B cell (primary cell): ENCODE measurements around the gene LRBA. TPM values are rescaled to one million over a fixed set of nuclear protein-coding genes. Genes with fewer than 3 reads are reported as not detected.

Source experiments
- ATAC-seq: fragments of 200-7000 bp; cut with Tn5 transposase; one replicate; pipeline ENCODE4 v1.10.0; 2021; ENCODE audit warnings: low read depth, mild to moderate bottlenecking, moderate number of reproducible peaks, moderate library complexity
- CTCF ChIA-PET: fragments of 350-600 bp; sonication (Branson Sonifier 250); formaldehyde crosslinking; loops from one replicate; lab custom pipeline; 2021; ENCODE audit warnings: antibody characterized with exemption, inconsistent platforms; lab: Charles Lee
- POLR2A ChIA-PET: fragments of 350-600 bp; sonication (Branson Sonifier 250); formaldehyde crosslinking; loops from one replicate; lab custom pipeline; 2021; ENCODE audit warnings: antibody characterized with exemption; lab: Charles Lee
- DNase-seq: peaks from one replicate; pipeline ENCODE4 v3.0.0; 2013
- H2AFZ ChIP-seq: 2 replicates; pipeline ENCODE4 v1.6.1; 2012; ENCODE audit warnings: mild to moderate bottlenecking, low read depth, low read length; ENCODE audit not compliant: insufficient read depth, poor library complexity, severe bottlenecking
- H3K27ac ChIP-seq, 2 donors: 1 replicate in 1 of 2; 2 replicates in 1 of 2; pipeline ENCODE4 v1.5.1; 2012 to 2013; ENCODE audit warnings: low read length in 2 of 2, mild to moderate bottlenecking in 2 of 2, moderate library complexity in 1 of 2
- H3K27me3 ChIP-seq, 4 experiments: fragments of 200-600 bp in 1 of 4; sonication (generic) in 1 of 4; replicated peaks in 1 of 4; 1 replicate in 2 of 4; 2 replicates in 2 of 4; pipeline versions ENCODE4 v1.6.1 to v1.7.0; 2013 to 2016; ENCODE audit warnings: low read length in 3 of 4, mild to moderate bottlenecking in 2 of 4, mixed read lengths in 1 of 4, moderate library complexity in 1 of 4; ENCODE audit not compliant: insufficient read depth in 4 of 4, control insufficient read depth in 3 of 4; ENCODE audit errors: control extremely low read depth in 1 of 4
- H3K36me3 ChIP-seq, 2 experiments: replicated peaks in 1 of 2; 1 replicate in 1 of 2; 2 replicates in 1 of 2; pipeline versions ENCODE4 v1.6.1 to v1.7.1; 2013; ENCODE audit warnings: low read length in 1 of 2; ENCODE audit not compliant: insufficient read depth in 2 of 2, control insufficient read depth in 1 of 2; ENCODE audit errors: control extremely low read depth in 1 of 2, extremely low read depth in 1 of 2
- H3K4me1 ChIP-seq, 2 donors: fragments of 200-600 bp in 1 of 2; sonication (generic) in 1 of 2; 1 replicate in 1 of 2; 2 replicates in 1 of 2; pipeline versions ENCODE4 v1.5.1 to v1.6.1; 2013 to 2017; ENCODE audit warnings: low read length in 2 of 2; ENCODE audit not compliant: control insufficient read depth in 2 of 2, insufficient read depth in 2 of 2
- H3K4me2 ChIP-seq: replicated peaks from 2 replicates; pipeline ENCODE3; 2012; ENCODE audit warnings: mild to moderate bottlenecking, low read depth, low read length; ENCODE audit not compliant: poor library complexity, severe bottlenecking
- H3K4me3 ChIP-seq, 5 experiments: fragments of 200-600 bp in 1 of 5; sonication (generic) in 1 of 5; 1 replicate in 3 of 5; 2 replicates in 2 of 5; pipeline versions ENCODE4 v1.5.1 to v1.7.0; 2011 to 2016; ENCODE audit warnings: low read length in 4 of 5, mild to moderate bottlenecking in 4 of 5, low read depth in 2 of 5, control low read depth in 1 of 5, moderate library complexity in 1 of 5; ENCODE audit not compliant: insufficient read depth in 1 of 5; ENCODE audit errors: control extremely low read depth in 1 of 5, extremely low read depth in 1 of 5
- H3K79me2 ChIP-seq: fragments of 200-600 bp; sonication (generic); one replicate; pipeline ENCODE4 v1.6.0; 2016; ENCODE audit warnings: low read length; ENCODE audit not compliant: control insufficient read depth, insufficient read depth
- H3K9ac ChIP-seq: fragments of 200-600 bp; sonication (generic); 2 replicates; pipeline ENCODE4 v1.6.1; 2017; ENCODE audit warnings: mild to moderate bottlenecking, low read length, moderate library complexity
- H3K9me3 ChIP-seq, 3 donors: one replicate each; pipeline versions ENCODE4 v1.6.1 to v1.7.1; 2013; ENCODE audit warnings: low read length in 2 of 3; ENCODE audit not compliant: control insufficient read depth in 2 of 3, insufficient read depth in 1 of 3; ENCODE audit errors: control extremely low read depth in 1 of 3
- H4K20me1 ChIP-seq: 2 replicates; pipeline ENCODE4 v1.6.0; 2012; ENCODE audit warnings: mild to moderate bottlenecking, low read length; ENCODE audit not compliant: insufficient read depth, control insufficient read depth, poor library complexity, severe bottlenecking
- H3K27ac Mint-ChIP-seq: one replicate; pipeline ENCODE4 v1.8.0; 2021; ENCODE audit warnings: mixed read lengths
- H3K27me3 Mint-ChIP-seq: one replicate; pipeline ENCODE4 v1.8.0; 2021; ENCODE audit warnings: mixed read lengths
- H3K4me1 Mint-ChIP-seq: one replicate; pipeline ENCODE4 v1.8.0; 2021; ENCODE audit warnings: mixed read lengths
- H3K4me3 Mint-ChIP-seq: one replicate; pipeline ENCODE4 v1.8.0; 2021; ENCODE audit warnings: mixed read lengths
- H3K9me3 Mint-ChIP-seq: one replicate; pipeline ENCODE4 v1.8.0; 2022; ENCODE audit warnings: mixed read lengths; ENCODE audit not compliant: insufficient read depth
- EZH2 ChIP-seq: IDR thresholded peaks from 2 replicates; pipeline ENCODE4 v1.6.1; 2012; ENCODE audit warnings: borderline replicate concordance, low read depth, mild to moderate bottlenecking, moderate library complexity, low read length; ENCODE audit not compliant: insufficient read depth, poor library complexity, severe bottlenecking
- WGBS: methylation state at CpG from one replicate; pipeline ENCODE4 v1.1.5; 2013; ENCODE audit warnings: missing lambda C conversion rate; ENCODE audit not compliant: insufficient coverage; 5-methylcytosine and 5-hydroxymethylcytosine counted together
- intact Hi-C: fragments of 100-400 bp; cut with micrococcal nuclease; formaldehyde crosslinking; loops from one replicate; pipeline ENCODE4 v1.10.0; 2022
- polyA plus RNA-seq: library from polyadenylated mRNA; depleted of rRNA; stranded (reverse); fragments of >200 nt; gene quantifications from 2 replicates; pipeline ENCODE4 v1.2.3, GENCODE V29; 2012
- total RNA-seq, 2 donors: library from RNA; stranded (reverse); fragments of 120-200 nt in 1 of 2; gene quantifications; 1 replicate in 1 of 2; 2 replicates in 1 of 2; pipeline versions ENCODE4 v1.2.3 to v1.2.4, GENCODE V29; 2013 to 2022
- TF ChIP-seq, protein P1 (sequence below): fragments of 200-600 bp; IDR thresholded peaks from one replicate; pipeline ENCODE4 v1.8.0; 2022; ENCODE audit warnings: antibody characterized with exemption, mild to moderate bottlenecking

Gene LRBA
- total and polyA plus RNA-seq, 2 donors (not counting 1 experiment from before 2014, with no cell fraction given), result 17.5 to 86.7 TPM

DNA sequence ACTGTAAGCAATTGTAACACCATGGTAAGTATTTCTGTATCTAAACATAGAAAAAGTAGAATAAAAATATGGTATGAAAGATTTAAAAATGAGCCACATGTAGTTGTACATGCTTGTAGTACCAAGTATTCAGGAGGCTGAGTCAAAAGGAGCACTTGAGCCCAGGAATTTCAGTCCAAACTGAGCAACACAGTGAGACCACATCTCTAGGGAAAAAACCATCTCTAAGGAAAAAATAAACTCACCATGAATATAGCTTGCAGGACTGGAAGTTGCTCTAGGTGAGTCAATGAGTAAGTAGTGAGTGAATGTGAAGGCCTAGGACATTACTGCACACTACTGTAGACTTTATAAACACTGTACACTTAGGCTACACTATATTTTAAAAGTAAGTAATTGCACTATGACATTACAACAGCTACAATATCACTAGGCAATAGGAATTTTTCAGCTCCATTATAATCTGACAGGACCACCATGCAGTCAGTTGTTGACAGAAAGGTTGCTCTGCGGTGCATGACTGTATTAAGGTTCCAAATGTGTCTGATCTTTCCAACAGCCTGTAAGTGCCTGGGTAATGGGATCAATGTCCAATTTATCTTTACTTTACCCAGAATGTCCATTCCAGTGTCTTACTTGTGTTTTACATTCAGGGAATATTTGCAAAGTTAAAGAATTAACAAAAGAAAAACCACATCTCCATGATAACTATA lies 28.9 kb upstream of the LRBA start:
- 100% methylated on average over 1 of the region's 1 CpG for WGBS
- no peak for ATAC-seq
- Mint-ChIP-seq H3K27ac (no peak overlapping the region), H3K4me3 (no peak overlapping the region), H3K27me3 (no peaks in the 10 kb centered on the region), H3K9me3 (no peaks in the 10 kb centered on the region), H3K4me1 (no peaks in the 10 kb centered on the region)
- ChIA-PET POLR2A (no interaction called here), CTCF (no interaction called here)
- TF ChIP-seq, protein P1, sequence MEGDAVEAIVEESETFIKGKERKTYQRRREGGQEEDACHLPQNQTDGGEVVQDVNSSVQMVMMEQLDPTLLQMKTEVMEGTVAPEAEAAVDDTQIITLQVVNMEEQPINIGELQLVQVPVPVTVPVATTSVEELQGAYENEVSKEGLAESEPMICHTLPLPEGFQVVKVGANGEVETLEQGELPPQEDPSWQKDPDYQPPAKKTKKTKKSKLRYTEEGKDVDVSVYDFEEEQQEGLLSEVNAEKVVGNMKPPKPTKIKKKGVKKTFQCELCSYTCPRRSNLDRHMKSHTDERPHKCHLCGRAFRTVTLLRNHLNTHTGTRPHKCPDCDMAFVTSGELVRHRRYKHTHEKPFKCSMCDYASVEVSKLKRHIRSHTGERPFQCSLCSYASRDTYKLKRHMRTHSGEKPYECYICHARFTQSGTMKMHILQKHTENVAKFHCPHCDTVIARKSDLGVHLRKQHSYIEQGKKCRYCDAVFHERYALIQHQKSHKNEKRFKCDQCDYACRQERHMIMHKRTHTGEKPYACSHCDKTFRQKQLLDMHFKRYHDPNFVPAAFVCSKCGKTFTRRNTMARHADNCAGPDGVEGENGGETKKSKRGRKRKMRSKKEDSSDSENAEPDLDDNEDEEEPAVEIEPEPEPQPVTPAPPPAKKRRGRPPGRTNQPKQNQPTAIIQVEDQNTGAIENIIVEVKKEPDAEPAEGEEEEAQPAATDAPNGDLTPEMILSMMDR, result no peak
- no peak for TF ChIP-seq EZH2
- Histone ChIP-seq H3K27me3 (no peaks in the 10 kb centered on the region), H3K4me2 (no peak overlapping the region), H3K27ac (no peak overlapping the region), H3K79me2 (no peaks in the 10 kb centered on the region), H3K4me3 (no peak overlapping the region), H3K9me3 (no peaks in the 10 kb centered on the region), H4K20me1 (no peaks in the 10 kb centered on the region), H3K36me3 (no peaks in the 10 kb centered on the region), H2AFZ (no peak overlapping the region), H3K4me1 (no peaks in the 10 kb centered on the region), H3K9ac (no peak overlapping the region)
- intact Hi-C loops, result no loop called here
- DNase-seq, result no peak

DNA sequence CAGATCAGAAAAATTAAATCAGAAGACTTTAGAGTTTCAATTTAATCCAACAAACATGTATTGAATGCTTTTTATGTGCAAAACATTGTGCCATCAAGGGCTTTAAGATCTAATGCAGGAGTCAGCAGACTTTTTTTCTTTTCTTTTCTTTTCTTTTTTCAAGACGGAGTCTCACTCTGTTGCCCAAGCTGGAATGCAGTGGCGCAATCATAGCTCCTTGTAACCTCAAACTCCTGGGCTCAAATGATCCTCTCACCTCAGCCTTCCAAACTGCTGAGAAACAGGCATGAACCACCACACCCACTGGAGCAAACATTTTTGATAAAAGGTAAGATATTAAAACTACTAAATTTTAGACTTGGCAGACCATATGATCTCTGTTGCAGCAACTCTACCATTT lies 24.6 kb upstream of the LRBA start:
- no peaks in the 10 kb centered on the region for H3K4me1 Mint-ChIP-seq
- no peak for TF ChIP-seq EZH2
- TF ChIP-seq, protein P1, result no peak
- no peaks in the 10 kb centered on the region for H3K9me3 Mint-ChIP-seq
- intact Hi-C loops, result no loop called here
- Histone ChIP-seq H3K9me3 (no peaks in the 10 kb centered on the region), H3K36me3 (no peaks in the 10 kb centered on the region), H3K79me2 (no peaks in the 10 kb centered on the region), H3K4me3 (no peak overlapping the region), H3K4me2 (no peak overlapping the region), H3K9ac (no peak overlapping the region), H4K20me1 (no peaks in the 10 kb centered on the region), H3K4me1 (no peaks in the 10 kb centered on the region), H3K27me3 (peaks cover 0 to 2% (median 0%) of the 10 kb centered on the region in 4 experiments), H3K27ac (no peak overlapping the region), H2AFZ (no peak overlapping the region)
- H3K4me3 Mint-ChIP-seq, result no peak overlapping the region
- peaks cover 8% of the 10 kb centered on the region for H3K27me3 Mint-ChIP-seq
- POLR2A ChIA-PET, result no interaction called here
- no peak overlapping the region for H3K27ac Mint-ChIP-seq
- CTCF ChIA-PET, result no interaction called here
- ATAC-seq (no peak), DNase-seq (no peak)
- 86% methylated on average over 1 of the region's 2 CpGs for WGBS
